HL-60 (cell line): Measurements from ENCODE around the gene CRLF1.
"Not testable (repeated sequence)": the region's sequence is repeated elsewhere in the genome, so short reads cannot be mapped to it uniquely, and the experiment has no call there.

Source experiments
- DNase-seq, 2 experiments: peaks; one replicate each; pipeline ENCODE4 v3.0.0-alpha.2; 2010 to 2020; ENCODE audit warnings: low read depth in 1 of 2, low spot score in 1 of 2
- H3K27ac ChIP-seq: fragments of 250-450 bp; sonication (Bioruptor Pico); replicated peaks from 2 replicates; pipeline ENCODE4 v1.5.1; 2020; ENCODE audit warnings: mild to moderate bottlenecking, moderate library complexity
- H3K27me3 ChIP-seq: fragments of 250-450 bp; sonication (Bioruptor Pico); 2 replicates; pipeline ENCODE4 v1.5.1; 2021; ENCODE audit warnings: mild to moderate bottlenecking, moderate library complexity; ENCODE audit not compliant: insufficient read depth, poor library complexity, severe bottlenecking
- H3K4me3 ChIP-seq: replicated peaks from 2 replicates; pipeline ENCODE4 v1.5.1; 2011; ENCODE audit warnings: mild to moderate bottlenecking, control low read depth, low read length; ENCODE audit not compliant: insufficient read depth
- CTCF ChIP-seq: IDR thresholded peaks from one replicate; pipeline ENCODE4 v1.5.1; 2011; ENCODE audit warnings: low read length, control low read depth, inconsistent platforms; ENCODE audit not compliant: insufficient read depth
- GABPA ChIP-seq: IDR thresholded peaks from 2 replicates; pipeline ENCODE4 v1.6.1; 2012; ENCODE audit warnings: low read depth
- POLR2AphosphoS5 ChIP-seq: IDR thresholded peaks from 2 replicates; pipeline ENCODE4 v1.6.1; 2012; ENCODE audit warnings: low read depth
- REST ChIP-seq: IDR thresholded peaks from 2 replicates; pipeline ENCODE4 v1.6.1; 2012; ENCODE audit warnings: low read depth; ENCODE audit not compliant: insufficient replicate concordance
- SPI1 ChIP-seq: IDR thresholded peaks from 2 replicates; pipeline ENCODE4 v1.6.1; 2012; ENCODE audit warnings: low read depth, mild to moderate bottlenecking, borderline replicate concordance

CRLF1 gene

GRCh38 chr19:18603255-18603957 is 3.2 kb downstream of the CRLF1 start:
- TF ChIP-seq GABPA (no peak), POLR2AphosphoS5 (no peak), SPI1 (no peak), CTCF (no peak), REST (no peak)
- Histone ChIP-seq H3K4me3 (no peak overlapping the region), H3K27me3 (peaks cover 47% of the 10 kb centered on the region), H3K27ac (no peak overlapping the region)
- DNase-seq, result peak in 1 of 2 experiments; percentile 26

- H3K27me3 ChIP-seq, result peaks cover 34% of the 10 kb centered on the region
- DNase-seq, result no peak
- H3K4me3 ChIP-seq, result no peak overlapping the region
- TF ChIP-seq GABPA (no peak), CTCF (no peak)
- no peak overlapping the region for H3K27ac ChIP-seq
These were observed 4.7 kb downstream of the CRLF1 start for GRCh38 chr19:18601875-18602274.

- not testable (repeated sequence) for H3K27ac ChIP-seq, H3K4me3 ChIP-seq, DNase-seq
- peaks cover 34% of the 10 kb centered on the region for H3K27me3 ChIP-seq
These were observed 5.8 kb downstream of the CRLF1 start for GRCh38 chr19:18600692-18601397.

GRCh38 chr19:18599485-18599884 is 7.1 kb downstream of the CRLF1 start:
- DNase-seq, result no peak
- peaks cover 25% of the 10 kb centered on the region for H3K27me3 ChIP-seq
- TF ChIP-seq GABPA, result no peak
- TF ChIP-seq CTCF, result no peak
- TF ChIP-seq SPI1, result no peak
- no peak for TF ChIP-seq POLR2AphosphoS5
- no peak for TF ChIP-seq REST
- no peak overlapping the region for H3K4me3 ChIP-seq
- H3K27ac ChIP-seq, result no peak overlapping the region
